GM12878 (cell line): Measurements from ENCODE around the gene CXXC5. TPM values are rescaled to one million over a fixed set of nuclear protein-coding genes. Genes with fewer than 3 reads are reported as not detected.

Experiments used
- CBFB ChIP-seq: IDR thresholded peaks from 2 replicates; pipeline ENCODE4 v1.6.1; 2016; ENCODE audit warnings: antibody characterized with exemption, low read depth
- CBX3 ChIP-seq: fragments of 200-600 bp; sonication (generic); IDR thresholded peaks from 2 replicates; pipeline ENCODE4 v1.6.1; 2016; ENCODE audit warnings: low read depth, borderline replicate concordance
- CHD1 ChIP-seq: IDR thresholded peaks from 2 replicates; pipeline ENCODE4 v1.6.1; 2012; ENCODE audit warnings: low read depth, low read length, improper control_type of control experiment
- ESRRA ChIP-seq: IDR thresholded peaks from 2 replicates; pipeline ENCODE4 v1.6.1; 2012; ENCODE audit warnings: mild to moderate bottlenecking, low read length, improper control_type of control experiment
- IKZF2 ChIP-seq, 2 experiments: fragments of 450-650 bp; IDR thresholded peaks; 2 replicates each; pipeline ENCODE4 v1.6.1; 2017; ENCODE audit warnings: mild to moderate bottlenecking in 2 of 2, moderate library complexity in 2 of 2
- JUNB ChIP-seq: IDR thresholded peaks from 2 replicates; pipeline ENCODE4 v1.6.1; 2016; ENCODE audit warnings: antibody characterized with exemption, mild to moderate bottlenecking
- NBN ChIP-seq: fragments of 450-650 bp; IDR thresholded peaks from 2 replicates; pipeline ENCODE4 v1.6.1; 2016
- NFIC ChIP-seq: IDR thresholded peaks from 2 replicates; pipeline ENCODE4 v1.6.1; 2012; ENCODE audit warnings: low read depth, mild to moderate bottlenecking, inconsistent platforms, low read length, moderate library complexity
- NR2F1 ChIP-seq: fragments of 450-650 bp; conservative IDR thresholded peaks from 2 replicates; pipeline ENCODE4 v1.6.1; 2017; ENCODE audit warnings: mild to moderate bottlenecking
- PAX5 ChIP-seq: IDR thresholded peaks from 2 replicates; pipeline ENCODE4 v1.6.1; 2011; ENCODE audit warnings: low read depth, low read length, borderline replicate concordance
- STAT1 ChIP-seq: fragments of 450-650 bp; conservative IDR thresholded peaks from 2 replicates; pipeline ENCODE4 v1.6.1; 2014; ENCODE audit warnings: antibody characterized with exemption, mild to moderate bottlenecking
- STAT3 ChIP-seq: IDR thresholded peaks from 2 replicates; pipeline ENCODE4 v1.6.1; 2011; ENCODE audit warnings: low read depth, low read length, improper control_type of control experiment
- TARDBP ChIP-seq: IDR thresholded peaks from 2 replicates; pipeline ENCODE4 v1.6.1; 2016; ENCODE audit warnings: borderline replicate concordance
- USF2 ChIP-seq: IDR thresholded peaks from 2 replicates; pipeline ENCODE4 v1.6.1; 2011; ENCODE audit warnings: low read depth, low read length, improper control_type of control experiment, borderline replicate concordance
- YBX1 ChIP-seq: fragments of 450-650 bp; IDR thresholded peaks from 2 replicates; pipeline ENCODE4 v1.6.1; 2016; ENCODE audit warnings: antibody characterized with exemption
- YY1 ChIP-seq: IDR thresholded peaks from 2 replicates; pipeline ENCODE4 v1.6.1; 2011; ENCODE audit warnings: low read depth, mild to moderate bottlenecking, low read length
- ZBED1 ChIP-seq: IDR thresholded peaks from 2 replicates; pipeline ENCODE4 v1.6.1; 2016; ENCODE audit warnings: borderline replicate concordance
- ZBTB33 ChIP-seq: fragments of 450-650 bp; IDR thresholded peaks from 2 replicates; pipeline ENCODE4 v1.6.1; 2017; ENCODE audit warnings: mild to moderate bottlenecking
- ZNF274 ChIP-seq: IDR thresholded peaks from one replicate; pipeline ENCODE4 v1.8.0; 2011; ENCODE audit not compliant: insufficient read length, insufficient read depth
- polyA plus RNA-seq, 11 experiments: library from polyadenylated mRNA; depleted of rRNA in 4 of 11; unstranded in 6 of 11; stranded (reverse) in 5 of 11; fragments of >200 nt; fragmentation: Nextera tagmentation in 4 of 11; fragmentation: Illumina TruSeq in 1 of 11; extraction: Ambion mirVana in 4 of 11; extraction: Trizol in 1 of 11; gene quantifications; 1 replicate in 1 of 11; 2 replicates in 10 of 11; pipeline versions ENCODE4 v1.2.1 to v1.2.3, GENCODE V29; 2011 to 2016; ENCODE audit warnings: inconsistent platforms in 2 of 11, missing spikeins in 2 of 11, low read depth in 1 of 11
- total RNA-seq, 4 experiments: library from RNA; depleted of rRNA in 3 of 4; stranded (reverse); fragments of >200 nt in 3 of 4; fragmentation: Illumina TruSeq in 1 of 4; extraction: Trizol in 1 of 4; gene quantifications; 2 replicates each; pipeline versions ENCODE4 v1.2.1 to v1.2.3, GENCODE V29; 2013 to 2021
- TF ChIP-seq, protein P1 (sequence below): fragments of 450-650 bp; IDR thresholded peaks from 2 replicates; pipeline ENCODE4 v1.6.1; 2014; ENCODE audit warnings: mild to moderate bottlenecking
- TF ChIP-seq, protein P2 (sequence below): IDR thresholded peaks from 2 replicates; pipeline ENCODE4 v1.6.1; 2012; ENCODE audit warnings: mild to moderate bottlenecking, low read depth, low read length

The CXXC5 gene
- total and polyA plus RNA-seq, 10 of the 15 experiments (the other 5 are each of a cell fraction or from before 2014, with no cell fraction given), result 1.8 to 90.8 (median 40.7) TPM

DNA sequence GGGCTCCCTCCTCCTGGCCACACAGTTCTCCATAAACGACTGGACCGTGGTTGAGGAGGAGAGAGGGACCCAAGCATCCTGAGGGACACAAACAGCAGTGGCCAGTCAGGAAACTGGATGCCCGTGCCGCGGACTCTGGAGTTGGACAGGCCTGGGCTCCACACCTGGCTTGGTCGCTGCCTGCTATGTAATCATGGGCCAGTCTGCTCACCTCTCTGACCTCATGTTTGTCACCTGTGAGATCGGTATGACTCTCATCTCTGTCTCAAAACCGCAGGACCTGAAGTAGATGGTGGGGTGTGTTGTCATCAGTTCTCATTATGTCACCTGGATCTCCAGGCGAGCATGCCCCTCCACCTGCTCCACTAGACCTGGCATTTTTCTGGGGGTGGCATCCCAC, 14.5 kb downstream of the CXXC5 start (continued):
- TF ChIP-seq, protein P1, sequence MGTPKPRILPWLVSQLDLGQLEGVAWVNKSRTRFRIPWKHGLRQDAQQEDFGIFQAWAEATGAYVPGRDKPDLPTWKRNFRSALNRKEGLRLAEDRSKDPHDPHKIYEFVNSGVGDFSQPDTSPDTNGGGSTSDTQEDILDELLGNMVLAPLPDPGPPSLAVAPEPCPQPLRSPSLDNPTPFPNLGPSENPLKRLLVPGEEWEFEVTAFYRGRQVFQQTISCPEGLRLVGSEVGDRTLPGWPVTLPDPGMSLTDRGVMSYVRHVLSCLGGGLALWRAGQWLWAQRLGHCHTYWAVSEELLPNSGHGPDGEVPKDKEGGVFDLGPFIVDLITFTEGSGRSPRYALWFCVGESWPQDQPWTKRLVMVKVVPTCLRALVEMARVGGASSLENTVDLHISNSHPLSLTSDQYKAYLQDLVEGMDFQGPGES, result no peak
- TF ChIP-seq ZBED1, result peak; percentile 39; the same call in 1 of the 2 replicates
- no peak for TF ChIP-seq STAT1
- peak; percentile 7; the same call in 1 of the 2 replicates for TF ChIP-seq PAX5
- TF ChIP-seq NBN, result no peak
- no peak for TF ChIP-seq ESRRA
- no peak for TF ChIP-seq TARDBP
- TF ChIP-seq ZBTB33, result no peak
- TF ChIP-seq JUNB, result peak; percentile 62
- TF ChIP-seq, protein P2, sequence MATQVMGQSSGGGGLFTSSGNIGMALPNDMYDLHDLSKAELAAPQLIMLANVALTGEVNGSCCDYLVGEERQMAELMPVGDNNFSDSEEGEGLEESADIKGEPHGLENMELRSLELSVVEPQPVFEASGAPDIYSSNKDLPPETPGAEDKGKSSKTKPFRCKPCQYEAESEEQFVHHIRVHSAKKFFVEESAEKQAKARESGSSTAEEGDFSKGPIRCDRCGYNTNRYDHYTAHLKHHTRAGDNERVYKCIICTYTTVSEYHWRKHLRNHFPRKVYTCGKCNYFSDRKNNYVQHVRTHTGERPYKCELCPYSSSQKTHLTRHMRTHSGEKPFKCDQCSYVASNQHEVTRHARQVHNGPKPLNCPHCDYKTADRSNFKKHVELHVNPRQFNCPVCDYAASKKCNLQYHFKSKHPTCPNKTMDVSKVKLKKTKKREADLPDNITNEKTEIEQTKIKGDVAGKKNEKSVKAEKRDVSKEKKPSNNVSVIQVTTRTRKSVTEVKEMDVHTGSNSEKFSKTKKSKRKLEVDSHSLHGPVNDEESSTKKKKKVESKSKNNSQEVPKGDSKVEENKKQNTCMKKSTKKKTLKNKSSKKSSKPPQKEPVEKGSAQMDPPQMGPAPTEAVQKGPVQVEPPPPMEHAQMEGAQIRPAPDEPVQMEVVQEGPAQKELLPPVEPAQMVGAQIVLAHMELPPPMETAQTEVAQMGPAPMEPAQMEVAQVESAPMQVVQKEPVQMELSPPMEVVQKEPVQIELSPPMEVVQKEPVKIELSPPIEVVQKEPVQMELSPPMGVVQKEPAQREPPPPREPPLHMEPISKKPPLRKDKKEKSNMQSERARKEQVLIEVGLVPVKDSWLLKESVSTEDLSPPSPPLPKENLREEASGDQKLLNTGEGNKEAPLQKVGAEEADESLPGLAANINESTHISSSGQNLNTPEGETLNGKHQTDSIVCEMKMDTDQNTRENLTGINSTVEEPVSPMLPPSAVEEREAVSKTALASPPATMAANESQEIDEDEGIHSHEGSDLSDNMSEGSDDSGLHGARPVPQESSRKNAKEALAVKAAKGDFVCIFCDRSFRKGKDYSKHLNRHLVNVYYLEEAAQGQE, result no peak
- no peak for TF ChIP-seq ZNF274
- TF ChIP-seq STAT3, result no peak
- TF ChIP-seq USF2, result no peak
- TF ChIP-seq NFIC, result no peak
- no peak for TF ChIP-seq CHD1
- TF ChIP-seq IKZF2 (IDR thresholded peaks at IDR 0.05), result peak in 1 of 2 experiments; percentile 27; a peak in 1 of 4 replicates
- no peak for TF ChIP-seq YBX1
- peak; percentile 83; the same call in 1 of the 2 replicates for TF ChIP-seq CBFB
- TF ChIP-seq YY1, result no peak
- TF ChIP-seq NR2F1, result peak; percentile 92
- no peak for TF ChIP-seq CBX3
